Thymus (tissue), 11 donors: Measurements from ENCODE around the gene ZNF865. TPM values are rescaled to one million over a fixed set of nuclear protein-coding genes. Genes with fewer than 3 reads are reported as not detected.

Experiments used
- DNase-seq, 9 donors: peaks; one replicate each; pipeline ENCODE4 v3.0.0-alpha.2; 2013; ENCODE audit warnings: low spot score in 9 of 9, low read depth in 6 of 9, missing footprints in 1 of 9
- H3K27ac ChIP-seq, 2 donors: one replicate each; pipeline ENCODE4 v1.5.1; 2013; ENCODE audit warnings: control low read depth in 1 of 2, low read depth in 1 of 2, low read length in 1 of 2, mild to moderate bottlenecking in 1 of 2, moderate library complexity in 1 of 2
- H3K27me3 ChIP-seq, 2 donors: one replicate each; pipeline ENCODE4 v1.5.1; 2013; ENCODE audit warnings: low read length in 1 of 2; ENCODE audit not compliant: control insufficient read depth in 2 of 2, insufficient read depth in 1 of 2
- H3K36me3 ChIP-seq, 2 donors: one replicate each; pipeline ENCODE4 v1.5.1; 2013; ENCODE audit warnings: low read length in 1 of 2, mild to moderate bottlenecking in 1 of 2, moderate library complexity in 1 of 2; ENCODE audit not compliant: control insufficient read depth in 2 of 2, insufficient read depth in 2 of 2
- H3K4me1 ChIP-seq, 2 donors: one replicate each; pipeline ENCODE4 v1.5.1; 2013; ENCODE audit warnings: low read length in 2 of 2; ENCODE audit not compliant: control insufficient read depth in 2 of 2, insufficient read depth in 2 of 2
- H3K4me3 ChIP-seq, 2 donors: one replicate each; pipeline ENCODE4 v1.5.1; 2013; ENCODE audit warnings: low read length in 2 of 2, control low read depth in 1 of 2, mild to moderate bottlenecking in 1 of 2
- H3K9me3 ChIP-seq, 2 donors: one replicate each; pipeline ENCODE4 v1.5.1; 2013; ENCODE audit warnings: low read length in 1 of 2, mild to moderate bottlenecking in 1 of 2; ENCODE audit not compliant: control insufficient read depth in 2 of 2, insufficient read depth in 1 of 2
- WGBS: extraction: QIAGEN DNeasy Blood & Tissue Kit; methylation state at CpG from one replicate; pipeline ENCODE4 v1.1.7; 2013; 5-methylcytosine and 5-hydroxymethylcytosine counted together
- polyA plus RNA-seq: library from polyadenylated mRNA; stranded (reverse); fragments of 200-250 nt; gene quantifications from one replicate; pipeline ENCODE4 v1.2.3, GENCODE V29; 2013
- total RNA-seq: library from RNA; stranded (reverse); fragments of 120-200 nt; gene quantifications from one replicate; pipeline ENCODE4 v1.2.4, GENCODE V29; 2013
- donor health status: healthy.

Gene ZNF865
- total and polyA plus RNA-seq, 2 donors, result 0.85 to 7.2 TPM

GRCh38 chr19:55624109-55625003 is 18.9 kb downstream of the ZNF865 start, which contains the start of gene ZNF784:
ZNF784 (minus strand) TSS chr19:55624566; CDS start chr19:55624561, 5 bp downstream.
- peaks cover 7 to 12% of the 10 kb centered on the region in 2 donors for H3K36me3 ChIP-seq
- WGBS, result under 1% methylated on average over 56 of the region's 56 CpGs

GRCh38 chr19:55625004-55625326 is 19.5 kb downstream of the ZNF865 start:
- no peaks in the 10 kb centered on the region for H3K27me3 ChIP-seq
- 52% methylated on average over 11 of the region's 11 CpGs for WGBS
- DNase-seq, result no peak
- H3K27ac ChIP-seq, result no peak overlapping the region
- H3K4me3 ChIP-seq, result peak overlapping the region; percentile 61 to 65
- no peaks in the 10 kb centered on the region for H3K9me3 ChIP-seq
- peaks cover 13 to 35% of the 10 kb centered on the region in 2 donors for H3K4me1 ChIP-seq
- H3K36me3 ChIP-seq, result peaks cover 7 to 12% of the 10 kb centered on the region in 2 donors

More at GRCh38 chr19:55624109-55625003, 18.9 kb downstream of the ZNF865 start, which contains the start of gene ZNF784:
- no peaks in the 10 kb centered on the region for H3K9me3 ChIP-seq
- peak within 1 kb of the TSS; percentile 95 to 99 for H3K27ac ChIP-seq
- DNase-seq, result peak in 8 of 9 donors; percentile 80 to 95 (median 88)
- H3K27me3 ChIP-seq, result no peaks in the 10 kb centered on the region
- H3K4me1 ChIP-seq, result peaks cover 13 to 39% of the 10 kb centered on the region in 2 donors
- peak within 1 kb of the TSS; percentile 61 to 65 for H3K4me3 ChIP-seq

GRCh38 chr19:55626350-55626749 is 20.9 kb downstream of the ZNF865 start:
- Histone ChIP-seq H3K36me3 (peaks cover 2 to 10% of the 10 kb centered on the region in 2 donors), H3K4me3 (no peak overlapping the region), H3K27me3 (no peaks in the 10 kb centered on the region), H3K4me1 (peaks cover 11 to 22% of the 10 kb centered on the region in 2 donors), H3K27ac (no peak overlapping the region), H3K9me3 (no peaks in the 10 kb centered on the region)
- peak in 3 of 9 donors; percentile 67 to 86 (median 73) for DNase-seq
- 42% methylated on average over 11 of the region's 11 CpGs for WGBS

GRCh38 chr19:55632463-55632834 is 27.0 kb downstream of the ZNF865 start:
- peaks cover 17 to 36% of the 10 kb centered on the region in 2 donors for H3K4me1 ChIP-seq
- 34% methylated on average over 3 of the region's 3 CpGs for WGBS
- peaks cover 0 to under 1% of the 10 kb centered on the region in 2 donors for H3K36me3 ChIP-seq
- H3K27me3 ChIP-seq, result no peaks in the 10 kb centered on the region
- H3K4me3 ChIP-seq, result no peak overlapping the region
- DNase-seq, result peak in 7 of 9 donors; percentile 87 to 96 (median 95)
- peak overlapping the region; percentile 53 to 72 for H3K27ac ChIP-seq
- no peaks in the 10 kb centered on the region for H3K9me3 ChIP-seq

GRCh38 chr19:55633861-55634260 is 28.4 kb downstream of the ZNF865 start:
- H3K9me3 ChIP-seq, result no peaks in the 10 kb centered on the region
- no peaks in the 10 kb centered on the region for H3K27me3 ChIP-seq
- WGBS, result 93% methylated on average over 8 of the region's 8 CpGs
- H3K4me3 ChIP-seq, result no peak overlapping the region
- no peak for DNase-seq
- H3K27ac ChIP-seq, result no peak overlapping the region
- H3K36me3 ChIP-seq, result peaks cover 0 to 9% of the 10 kb centered on the region in 2 donors
- peaks cover 21 to 37% of the 10 kb centered on the region in 2 donors for H3K4me1 ChIP-seq

- peaks cover 21 to 51% of the 10 kb centered on the region in 2 donors for H3K4me1 ChIP-seq
- DNase-seq, result no peak
- WGBS, result 20% methylated on average over 9 of the region's 9 CpGs
- H3K9me3 ChIP-seq, result peaks cover 0 to 8% of the 10 kb centered on the region in 2 donors
- no peaks in the 10 kb centered on the region for H3K27me3 ChIP-seq
- H3K27ac ChIP-seq, result peak overlapping the region; percentile 89 to 97
- peak overlapping the region; percentile 98 to 99 for H3K4me3 ChIP-seq
- H3K36me3 ChIP-seq, result peaks cover 0 to 9% of the 10 kb centered on the region in 2 donors
These were observed 29.9 kb downstream of the ZNF865 start for GRCh38 chr19:55635334-55635717.

GRCh38 chr19:55635856-55636440 is 30.5 kb downstream of the ZNF865 start:
- Histone ChIP-seq H3K9me3 (peaks cover 0 to 11% of the 10 kb centered on the region in 2 donors), H3K27ac (peak overlapping the region in 1 of 2 donors; percentile 89), H3K4me3 (peak overlapping the region; percentile 98 to 99), H3K36me3 (peaks cover 0 to 9% of the 10 kb centered on the region in 2 donors), H3K27me3 (no peaks in the 10 kb centered on the region), H3K4me1 (peaks cover 23 to 55% of the 10 kb centered on the region in 2 donors)
- no peak for DNase-seq
- WGBS, result 78% methylated on average over 7 of the region's 7 CpGs

GRCh38 chr19:55636723-55637122 is 31.3 kb downstream of the ZNF865 start:
- Histone ChIP-seq H3K4me1 (peaks cover 23 to 57% of the 10 kb centered on the region in 2 donors), H3K36me3 (peaks cover 0 to 9% of the 10 kb centered on the region in 2 donors), H3K9me3 (peaks cover 0 to 11% of the 10 kb centered on the region in 2 donors), H3K27me3 (peaks cover 0 to 3% of the 10 kb centered on the region in 2 donors), H3K4me3 (no peak overlapping the region), H3K27ac (no peak overlapping the region)
- 99% methylated on average over 4 of the region's 4 CpGs for WGBS
- no peak for DNase-seq

GRCh38 chr19:55637534-55637933 is 32.1 kb downstream of the ZNF865 start:
- H3K27me3 ChIP-seq, result peaks cover 0 to 9% of the 10 kb centered on the region in 2 donors
- no peak overlapping the region for H3K27ac ChIP-seq
- no peak overlapping the region for H3K4me3 ChIP-seq
- H3K4me1 ChIP-seq, result peaks cover 27 to 56% of the 10 kb centered on the region in 2 donors
- H3K9me3 ChIP-seq, result peaks cover 0 to 11% of the 10 kb centered on the region in 2 donors
- peaks cover 0 to 9% of the 10 kb centered on the region in 2 donors for H3K36me3 ChIP-seq
- 92% methylated on average over 11 of the region's 11 CpGs for whole genome bisulfite sequencing
- no peak for DNase-seq
